Loucy (cell line): ENCODE measurements around the gene TRDMT1.

ENCODE experiments used
- H2AFZ ChIP-seq: fragments of 200-600 bp; sonication (generic); 2 replicates; pipeline ENCODE4 v1.6.0; 2016; ENCODE audit warnings: antibody characterized with exemption, mild to moderate bottlenecking, low read length, moderate library complexity
- H3F3A ChIP-seq: fragments of 200-600 bp; 2 replicates; pipeline ENCODE4 v1.6.0; 2016; ENCODE audit warnings: antibody characterized with exemption, low read depth, mild to moderate bottlenecking
- H3K27me3 ChIP-seq: fragments of 200-600 bp; sonication (generic); 2 replicates; pipeline ENCODE4 v1.6.1; 2014; ENCODE audit warnings: low read length, mild to moderate bottlenecking; ENCODE audit not compliant: insufficient read depth, poor library complexity, severe bottlenecking
- H3K36me3 ChIP-seq: fragments of 200-600 bp; sonication (generic); 2 replicates; pipeline ENCODE4 v1.6.1; 2016; ENCODE audit warnings: low read length; ENCODE audit not compliant: insufficient read depth
- H3K4me1 ChIP-seq: fragments of 200-600 bp; sonication (generic); 2 replicates; pipeline ENCODE4 v1.5.1; 2014; ENCODE audit warnings: low read length, mild to moderate bottlenecking; ENCODE audit not compliant: insufficient read depth, poor library complexity, severe bottlenecking
- H3K4me2 ChIP-seq: fragments of 200-600 bp; sonication (generic); 2 replicates; pipeline ENCODE4 v1.6.0; 2014; ENCODE audit warnings: antibody characterized with exemption, low read length, low read depth, mild to moderate bottlenecking; ENCODE audit not compliant: poor library complexity, severe bottlenecking
- H3K4me3 ChIP-seq: fragments of 200-600 bp; sonication (generic); 2 replicates; pipeline ENCODE4 v1.5.1; 2014; ENCODE audit warnings: low read length, mild to moderate bottlenecking, mixed read lengths; ENCODE audit not compliant: poor library complexity, severe bottlenecking
- H3K79me2 ChIP-seq: fragments of 200-600 bp; sonication (generic); 2 replicates; pipeline ENCODE4 v1.6.1; 2014; ENCODE audit warnings: low read length; ENCODE audit not compliant: insufficient read depth
- H3K9ac ChIP-seq: fragments of 200-600 bp; sonication (generic); 2 replicates; pipeline ENCODE4 v1.6.0; 2014; ENCODE audit warnings: mild to moderate bottlenecking, low read depth, low read length, moderate library complexity; ENCODE audit not compliant: poor library complexity, severe bottlenecking
- H3K9me2 ChIP-seq: fragments of 200-600 bp; sonication (generic); replicated peaks from 2 replicates; pipeline ENCODE4 v1.6.1; 2016; ENCODE audit warnings: low read depth, low read length, mixed read lengths
- H3K9me3 ChIP-seq: fragments of 200-600 bp; sonication (generic); 2 replicates; pipeline ENCODE4 v1.6.1; 2014; ENCODE audit warnings: mild to moderate bottlenecking, antibody characterized with exemption, low read length, low read depth; ENCODE audit not compliant: insufficient read depth
- H4K20me1 ChIP-seq: fragments of 200-600 bp; sonication (generic); 2 replicates; pipeline ENCODE4 v1.6.0; 2014; ENCODE audit warnings: antibody characterized with exemption, low read length, mild to moderate bottlenecking; ENCODE audit not compliant: insufficient read depth, poor library complexity, severe bottlenecking
- EZH2phosphoT487 ChIP-seq: fragments of 200-600 bp; IDR thresholded peaks from 2 replicates; pipeline ENCODE4 v1.6.1; 2018; ENCODE audit warnings: antibody characterized with exemption, mild to moderate bottlenecking, moderate library complexity, borderline replicate concordance
- TF ChIP-seq, protein P1 (sequence below): fragments of 200-600 bp; sonication (generic); conservative IDR thresholded peaks from 2 replicates; pipeline ENCODE4 v1.5.1; 2014; ENCODE audit warnings: mild to moderate bottlenecking, antibody characterized with exemption, low read length

The TRDMT1 gene

DNA sequence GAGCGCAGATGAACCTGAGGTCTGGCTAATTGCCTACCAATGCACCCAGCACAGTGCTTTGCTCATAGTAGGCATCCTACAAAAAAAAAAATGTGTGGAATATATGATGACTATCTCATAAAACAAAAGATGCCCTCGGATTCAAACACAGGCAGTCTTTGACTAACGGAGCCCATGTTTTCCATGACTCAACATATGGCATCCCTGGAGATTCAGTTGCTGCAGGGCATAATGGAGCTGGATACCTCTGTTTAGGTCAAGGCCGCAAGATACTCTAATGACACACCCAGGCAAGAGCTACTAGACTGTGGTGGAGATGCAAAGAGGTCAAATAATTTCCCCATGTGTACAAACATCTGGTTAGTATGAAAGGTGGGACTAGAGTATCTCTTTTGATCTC lies 88.1 kb downstream of the TRDMT1 start:
- H2AFZ ChIP-seq, result no peak overlapping the region
- H3K9me2 ChIP-seq, result no peaks in the 10 kb centered on the region
- no peaks in the 10 kb centered on the region for H3K79me2 ChIP-seq
- H3K36me3 ChIP-seq, result no peaks in the 10 kb centered on the region
- no peaks in the 10 kb centered on the region for H3K9me3 ChIP-seq
- peaks cover 4% of the 10 kb centered on the region for H3K4me1 ChIP-seq
- H3K27me3 ChIP-seq, result no peaks in the 10 kb centered on the region
- H3K9ac ChIP-seq, result no peak overlapping the region
- no peak for TF ChIP-seq EZH2phosphoT487
- TF ChIP-seq, protein P1, sequence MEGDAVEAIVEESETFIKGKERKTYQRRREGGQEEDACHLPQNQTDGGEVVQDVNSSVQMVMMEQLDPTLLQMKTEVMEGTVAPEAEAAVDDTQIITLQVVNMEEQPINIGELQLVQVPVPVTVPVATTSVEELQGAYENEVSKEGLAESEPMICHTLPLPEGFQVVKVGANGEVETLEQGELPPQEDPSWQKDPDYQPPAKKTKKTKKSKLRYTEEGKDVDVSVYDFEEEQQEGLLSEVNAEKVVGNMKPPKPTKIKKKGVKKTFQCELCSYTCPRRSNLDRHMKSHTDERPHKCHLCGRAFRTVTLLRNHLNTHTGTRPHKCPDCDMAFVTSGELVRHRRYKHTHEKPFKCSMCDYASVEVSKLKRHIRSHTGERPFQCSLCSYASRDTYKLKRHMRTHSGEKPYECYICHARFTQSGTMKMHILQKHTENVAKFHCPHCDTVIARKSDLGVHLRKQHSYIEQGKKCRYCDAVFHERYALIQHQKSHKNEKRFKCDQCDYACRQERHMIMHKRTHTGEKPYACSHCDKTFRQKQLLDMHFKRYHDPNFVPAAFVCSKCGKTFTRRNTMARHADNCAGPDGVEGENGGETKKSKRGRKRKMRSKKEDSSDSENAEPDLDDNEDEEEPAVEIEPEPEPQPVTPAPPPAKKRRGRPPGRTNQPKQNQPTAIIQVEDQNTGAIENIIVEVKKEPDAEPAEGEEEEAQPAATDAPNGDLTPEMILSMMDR, result no peak
- H4K20me1 ChIP-seq, result no peaks in the 10 kb centered on the region
- no peak overlapping the region for H3K4me2 ChIP-seq
- no peaks in the 10 kb centered on the region for H3F3A ChIP-seq
- no peak overlapping the region for H3K4me3 ChIP-seq

DNA sequence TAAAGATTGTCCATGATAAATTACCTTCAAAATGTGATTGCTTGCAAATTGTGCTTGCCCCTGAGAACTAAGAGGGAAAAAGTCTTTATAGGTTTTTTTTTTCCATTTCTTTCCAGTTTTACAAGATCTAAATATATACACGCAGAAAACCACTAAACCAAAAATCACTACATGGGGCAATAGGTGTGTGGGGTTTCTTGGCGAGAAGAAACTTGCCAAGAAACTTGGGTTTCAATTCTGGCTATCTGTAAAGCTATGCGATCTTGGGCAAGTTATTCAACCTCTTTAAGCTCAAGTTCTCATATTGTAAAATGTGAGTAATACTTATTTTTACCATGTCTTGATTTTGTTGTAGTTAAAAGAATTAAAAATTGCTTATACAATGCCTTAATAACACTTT lies 88.9 kb downstream of the TRDMT1 start:
- peaks cover 4% of the 10 kb centered on the region for H3K4me1 ChIP-seq
- H3K27me3 ChIP-seq, result no peaks in the 10 kb centered on the region
- TF ChIP-seq EZH2phosphoT487, result no peak
- TF ChIP-seq, protein P1, result no peak
- H3K9me2 ChIP-seq, result no peaks in the 10 kb centered on the region
- H2AFZ ChIP-seq, result no peak overlapping the region
- H3K79me2 ChIP-seq, result no peaks in the 10 kb centered on the region
- H3K9ac ChIP-seq, result no peak overlapping the region
- no peak overlapping the region for H3K4me3 ChIP-seq
- no peaks in the 10 kb centered on the region for H3K9me3 ChIP-seq
- no peaks in the 10 kb centered on the region for H4K20me1 ChIP-seq
- H3K4me2 ChIP-seq, result no peak overlapping the region
- no peaks in the 10 kb centered on the region for H3K36me3 ChIP-seq
- no peaks in the 10 kb centered on the region for H3F3A ChIP-seq

- Histone ChIP-seq H3K27me3 (no peaks in the 10 kb centered on the region), H3F3A (no peaks in the 10 kb centered on the region), H2AFZ (no peak overlapping the region), H3K4me1 (no peaks in the 10 kb centered on the region), H4K20me1 (no peaks in the 10 kb centered on the region), H3K9ac (no peak overlapping the region), H3K36me3 (no peaks in the 10 kb centered on the region), H3K4me3 (no peak overlapping the region), H3K9me3 (no peaks in the 10 kb centered on the region), H3K4me2 (no peak overlapping the region), H3K79me2 (no peaks in the 10 kb centered on the region), H3K9me2 (no peaks in the 10 kb centered on the region)
- TF ChIP-seq, protein P1, result no peak
- TF ChIP-seq EZH2phosphoT487, result no peak
These were observed 91.8 kb downstream of the TRDMT1 start for GRCh38 chr10:17109475-17110207.
